Endothelial cell of umbilical vein (primary cell): ENCODE data around the gene SLC24A1. TPM values are rescaled to one million over a fixed set of nuclear protein-coding genes. Genes with fewer than 3 reads are reported as not detected.

Experiments
- BruUV-seq: library from RNA; stranded (reverse); fragments of 400-500 nt; replicated peaks from 2 replicates; lab custom pipeline; 2021; lab: Mats Ljungman, UMichigan
- CTCF ChIA-PET: fragments of 300-600, 350-600 bp; sonication (Branson Sonifier 250); formaldehyde crosslinking; loops from one replicate; lab custom pipeline; 2021; ENCODE audit warnings: antibody characterized with exemption, inconsistent platforms; lab: Charles Lee
- POLR2A ChIA-PET: fragments of 300-600, 350-600 bp; sonication (Branson Sonifier 250); formaldehyde crosslinking; loops from one replicate; lab custom pipeline; 2021; ENCODE audit warnings: antibody characterized with exemption, inconsistent platforms; lab: Charles Lee
- DNase-seq: peaks from one replicate; pipeline ENCODE4 v3.0.0-alpha.2; 2011; ENCODE audit warnings: low read depth, low spot score
- FAIRE-seq: peaks from 2 replicates; lab custom pipeline; 2011; peaks lifted over from hg19 to GRCh38; lab: Jason Lieb, UNC
- H2AFZ ChIP-seq: 2 replicates; pipeline ENCODE4 v1.6.0; 2012; ENCODE audit warnings: low read depth, low read length, control low read depth, inconsistent platforms
- H3K27ac ChIP-seq: 2 replicates; pipeline ENCODE4 v1.5.1; 2011; ENCODE audit warnings: low read depth, mild to moderate bottlenecking, control low read depth, low read length, moderate library complexity; ENCODE audit not compliant: insufficient read depth
- H3K27me3 ChIP-seq, 2 experiments: 2 replicates each; pipeline versions ENCODE4 v1.6.0 to v1.6.1; 2011; ENCODE audit warnings: low read length in 2 of 2, mixed read lengths in 1 of 2; ENCODE audit not compliant: control insufficient read depth in 2 of 2, insufficient read depth in 2 of 2
- H3K36me3 ChIP-seq, 2 experiments: 2 replicates in 1 of 2; 3 replicates in 1 of 2; pipeline ENCODE4 v1.5.1; 2011; ENCODE audit warnings: low read length in 2 of 2, mild to moderate bottlenecking in 1 of 2, moderate library complexity in 1 of 2; ENCODE audit not compliant: control insufficient read depth in 2 of 2, insufficient read depth in 2 of 2; ENCODE audit errors: extremely low read depth in 1 of 2
- H3K4me1 ChIP-seq: 3 replicates; pipeline ENCODE4 v1.5.1; 2011; ENCODE audit warnings: mild to moderate bottlenecking, low read length; ENCODE audit not compliant: control insufficient read depth, insufficient read depth; ENCODE audit errors: extremely low read depth
- H3K4me2 ChIP-seq: 2 replicates; pipeline ENCODE4 v1.6.1; 2011; ENCODE audit warnings: low read length, control low read depth, mixed read lengths; ENCODE audit not compliant: insufficient read depth
- H3K4me3 ChIP-seq, 3 experiments: fragments of 200-600 bp in 1 of 3; sonication (generic), shearing (Covaris generic) in 1 of 3; replicated peaks in 1 of 3; 2 replicates each; pipeline ENCODE4 v1.5.1; 2011 to 2016; ENCODE audit warnings: control low read depth in 3 of 3, low read length in 3 of 3, mild to moderate bottlenecking in 2 of 3, inconsistent platforms in 1 of 3, low read depth in 1 of 3, moderate library complexity in 1 of 3; ENCODE audit not compliant: insufficient read depth in 1 of 3
- H3K79me2 ChIP-seq: 2 replicates; pipeline ENCODE4 v1.6.0; 2012; ENCODE audit warnings: low read length, inconsistent platforms; ENCODE audit not compliant: control insufficient read depth, insufficient read depth
- H3K9ac ChIP-seq: replicated peaks from 2 replicates; pipeline ENCODE3; 2011; ENCODE audit warnings: low read length, control low read depth; ENCODE audit not compliant: insufficient read depth; ENCODE audit errors: extremely low read depth
- H3K9me1 ChIP-seq: replicated peaks from 3 replicates; pipeline ENCODE4 v1.6.0; 2011; ENCODE audit warnings: mild to moderate bottlenecking, low read length; ENCODE audit not compliant: control insufficient read depth, insufficient read depth; ENCODE audit errors: extremely low read depth
- H3K9me3 ChIP-seq: replicated peaks from 2 replicates; pipeline ENCODE4 v1.5.1; 2012; ENCODE audit warnings: low read length, inconsistent platforms; ENCODE audit not compliant: control insufficient read depth, insufficient read depth
- H4K20me1 ChIP-seq: replicated peaks from 2 replicates; pipeline ENCODE3; 2011; ENCODE audit warnings: mild to moderate bottlenecking, low read length; ENCODE audit not compliant: control insufficient read depth, insufficient read depth; ENCODE audit errors: extremely low read depth
- FOS ChIP-seq: IDR thresholded peaks from 2 replicates; pipeline ENCODE4 v1.6.1; 2011; ENCODE audit warnings: mild to moderate bottlenecking, low read length, moderate library complexity, borderline replicate concordance; ENCODE audit not compliant: insufficient read depth
- GATA2 ChIP-seq: IDR thresholded peaks from 2 replicates; pipeline ENCODE4 v1.7.0; 2011; ENCODE audit warnings: low read depth, mild to moderate bottlenecking, moderate library complexity, mixed read lengths, low read length; ENCODE audit not compliant: insufficient read length, insufficient read depth
- JUN ChIP-seq: IDR thresholded peaks from 2 replicates; pipeline ENCODE4 v1.6.1; 2011; ENCODE audit warnings: borderline replicate concordance, low read depth; ENCODE audit not compliant: insufficient read length, insufficient read depth
- POLR2AphosphoS5 ChIP-seq: IDR thresholded peaks from 2 replicates; pipeline ENCODE4 v1.6.1; 2012; ENCODE audit warnings: low read depth, mild to moderate bottlenecking, control low read depth, low read length, moderate library complexity; ENCODE audit not compliant: insufficient read depth
- dilution Hi-C: fragments of 300-500 bp; cut with MboI; formaldehyde crosslinking; loops from one replicate; pipeline ENCODE4 v1.15.0; 2019; ENCODE audit warnings: low sequenced_read_pairs; ENCODE audit not compliant: extremely low pct_ligation_motif_present
- intact Hi-C: fragments of 100-400 bp; cut with micrococcal nuclease; formaldehyde crosslinking; loops from one replicate; pipeline ENCODE4 v1.10.0; 2022
- polyA plus RNA-seq, 4 experiments: library from polyadenylated mRNA; depleted of rRNA in 3 of 4; stranded (reverse) in 3 of 4; unstranded in 1 of 4; fragments of >200 nt; gene quantifications; 2 replicates each; pipeline versions ENCODE4 v1.2.1 to v1.2.3, GENCODE V29; 2011 to 2012; ENCODE audit warnings: missing spikeins in 1 of 4
- total RNA-seq: library from RNA; stranded (reverse); gene quantifications from 2 replicates; pipeline ENCODE4 v1.2.3, GENCODE V29; 2021

The SLC24A1 gene
- total and polyA plus RNA-seq, 2 donors (not counting 3 experiments of a cell fraction or from before 2014, with no cell fraction given), result 3.6 to 7.3 TPM

- no TSS peak for BruUV-seq
- Histone ChIP-seq H3K36me3 (peaks cover 2 to 3% of the 10 kb centered on the region in 2 experiments), H3K4me2 (peak overlapping the region; percentile 7), H3K9me3 (no peaks in the 10 kb centered on the region), H2AFZ (no peak overlapping the region), H3K79me2 (no peaks in the 10 kb centered on the region), H3K9ac (no peak overlapping the region), H3K27ac (peak overlapping the region; percentile 0), H3K4me3 (no peak overlapping the region), H3K27me3 (no peaks in the 10 kb centered on the region), H3K9me1 (no peaks in the 10 kb centered on the region), H3K4me1 (peaks cover 28% of the 10 kb centered on the region), H4K20me1 (no peaks in the 10 kb centered on the region)
- intact Hi-C loops (no loop called here), dilution Hi-C loops (no loop called here)
- ChIA-PET POLR2A (no interaction called here), CTCF (interaction anchor here (0.6 to 1.4 kb wide), 9 partner anchors 9 to 170 kb away, joined by 3 to 6 read pairs (median 4); partner anchors contain the start of gene SLC24A1)
- FAIRE-seq (peak; percentile 95), DNase-seq (peak; percentile 29)
- TF ChIP-seq FOS (peak; percentile 55), GATA2 (no peak)
Measured at GRCh38 chr15:65653341-65653740, 31.6 kb downstream of the SLC24A1 start.

- Histone ChIP-seq H4K20me1 (no peaks in the 10 kb centered on the region), H2AFZ (no peak overlapping the region), H3K36me3 (peaks cover 2 to 3% of the 10 kb centered on the region in 2 experiments), H3K4me1 (peaks cover 28% of the 10 kb centered on the region), H3K9ac (no peak overlapping the region), H3K27me3 (no peaks in the 10 kb centered on the region), H3K4me3 (no peak overlapping the region), H3K4me2 (peak overlapping the region; percentile 7), H3K9me1 (no peaks in the 10 kb centered on the region), H3K27ac (peak overlapping the region; percentile 0), H3K79me2 (no peaks in the 10 kb centered on the region), H3K9me3 (no peaks in the 10 kb centered on the region)
- dilution Hi-C loops, result no loop called here
- ChIA-PET POLR2A (no interaction called here), CTCF (interaction anchor here (0.6 to 1.4 kb wide), 9 partner anchors 9 to 170 kb away, joined by 3 to 6 read pairs (median 4); partner anchors contain the start of gene SLC24A1)
- peak; percentile 33 for FAIRE-seq
- intact Hi-C loops, result no loop called here
- no TSS peak for BruUV-seq
- DNase-seq, result peak; percentile 61
- TF ChIP-seq JUN, result peak; percentile 1
- peak; percentile 34 for TF ChIP-seq FOS
- no peak for TF ChIP-seq POLR2AphosphoS5
- peak; percentile 78 for TF ChIP-seq GATA2
Measured at GRCh38 chr15:65653801-65654521, 32.2 kb downstream of the SLC24A1 start.
